Adrenal gland (tissue), 12 donors: Measurements from ENCODE around the gene BRSK1. TPM values are rescaled to one million over a fixed set of nuclear protein-coding genes. Genes with fewer than 3 reads are reported as not detected.

ENCODE experiments used
- DNase-seq, 7 donors: peaks; one replicate each; pipeline ENCODE4 v3.0.0-alpha.2; 2019 to 2020
- H3K27ac ChIP-seq, 5 donors: fragments of 200-600 bp; sonication (generic) in 4 of 5; 1 replicate in 3 of 5; 2 replicates in 2 of 5; pipeline versions ENCODE4 v1.5.1 to v1.8.0; 2016 to 2020; ENCODE audit warnings: mild to moderate bottlenecking in 1 of 5
- H3K27me3 ChIP-seq: fragments of 200-600 bp; 2 replicates; pipeline ENCODE4 v1.8.0; 2021
- H3K36me3 ChIP-seq, 2 donors: fragments of 200-600 bp; replicated peaks in 1 of 2; 1 replicate in 1 of 2; 2 replicates in 1 of 2; pipeline versions ENCODE4 v1.5.1 to v1.8.0; 2018 to 2022
- H3K4me1 ChIP-seq, 2 donors: fragments of 200-600 bp; replicated peaks in 1 of 2; 1 replicate in 1 of 2; 2 replicates in 1 of 2; pipeline versions ENCODE4 v1.5.1 to v1.8.0; 2018 to 2021
- H3K4me3 ChIP-seq, 4 donors: fragments of 200-600 bp; sonication (generic) in 3 of 4; one replicate each; pipeline ENCODE4 v1.5.1; 2016 to 2018
- H3K9me3 ChIP-seq, 3 donors: fragments of 200-600 bp; sonication (generic) in 1 of 3; replicated peaks in 1 of 3; 1 replicate in 2 of 3; 2 replicates in 1 of 3; pipeline versions ENCODE4 v1.5.1 to v1.8.0; 2016 to 2021
- CTCF ChIP-seq, 6 experiments: fragments of 450-650 bp in 4 of 6; fragments of 200-600 bp in 2 of 6; sonication (generic) in 1 of 6; IDR thresholded peaks; 1 replicate in 5 of 6; 2 replicates in 1 of 6; pipeline versions ENCODE4 v1.5.1 to v1.8.0; 2016 to 2021; ENCODE audit warnings: antibody characterized with exemption in 6 of 6, mild to moderate bottlenecking in 2 of 6, moderate library complexity in 1 of 6
- POLR2A ChIP-seq, 2 donors: fragments of 450-650 bp; IDR thresholded peaks; one replicate each; pipeline ENCODE4 v1.6.1; 2017; ENCODE audit warnings: antibody characterized with exemption in 2 of 2, mild to moderate bottlenecking in 2 of 2, moderate library complexity in 1 of 2
- WGBS, 4 donors: extraction: QIAGEN DNeasy Blood & Tissue Kit in 2 of 4; methylation state at CpG; one replicate each; pipeline versions ENCODE4 v1.1.5 to v1.1.7; 2013 to 2017; 5-methylcytosine and 5-hydroxymethylcytosine counted together
- intact Hi-C, 2 donors: fragments of 100-400 bp; cut with DNase I; formaldehyde crosslinking; loops; one replicate each; pipeline versions ENCODE4 v1.14.1 to v1.15.0; 2022 to 2023
- polyA plus RNA-seq, 3 donors: library from polyadenylated mRNA; stranded (reverse); fragments of 200-250 nt in 2 of 3; fragments of 350-450 nt in 1 of 3; fragmentation: Illumina TruSeq in 1 of 3; extraction: RNeasy Lipid Tissue Mini Kit (QIAGEN cat#74804) in 1 of 3; gene quantifications; one replicate each; pipeline ENCODE4 v1.2.3, GENCODE V29; 2013 to 2014
- total RNA-seq, 9 donors: library from RNA; depleted of rRNA in 4 of 9; stranded (reverse); fragments of >200 nt in 4 of 9; fragments of 120-200 nt in 1 of 9; fragmentation: NEBNext Ultra II Directional in 1 of 9; extraction: Animal tissue kit (Norgen Biotek cat#: 25700) in 1 of 9; gene quantifications; one replicate each; pipeline versions ENCODE4 v1.1.0 to v1.2.4, GENCODE V29; 2013 to 2023
- donor health status: healthy with polysubstance abuse.
- donor health status: Bipolar disorder and iron deficiency.
- donor health status: DM: yes; HTN: yes; CAD: no.
- donor health status: DM: no; HTN: no; CAD: no.
- donor health status: DM: no; HTN: no; CAD: no.
- donor health status: DM: yes; HTN: yes; CAD: no.

Gene BRSK1
- total and polyA plus RNA-seq, 12 donors, result 2.0 to 64.3 (median 13.6) TPM

GRCh38 chr19:55241143-55241934, 42.5 kb upstream of the BRSK1 start:
- 53 to 67% (median 59%) methylated on average over 3 to 37 of the region's 37 CpGs for WGBS, 4 donors
- H3K4me3 ChIP-seq, result no peak overlapping the region
- no peaks in the 10 kb centered on the region for H3K4me1 ChIP-seq
- no peaks in the 10 kb centered on the region for H3K9me3 ChIP-seq
- peak overlapping the region in 4 of 5 donors; percentile 1 to 81 (median 39) for H3K27ac ChIP-seq
- peak; percentile 89 to 98 (median 95) for DNase-seq
- H3K36me3 ChIP-seq, result peaks cover 0 to 96% of the 10 kb centered on the region in 2 donors
- no peak for TF ChIP-seq CTCF (IDR thresholded peaks at IDR 0.05)
- peak in 1 of 2 donors; percentile 67 for TF ChIP-seq POLR2A (IDR thresholded peaks at IDR 0.05)
- no peaks in the 10 kb centered on the region for H3K27me3 ChIP-seq
- intact Hi-C loops, result no loop called here

GRCh38 chr19:55241935-55242464, 41.8 kb upstream of the BRSK1 start:
- TF ChIP-seq POLR2A (IDR thresholded peaks at IDR 0.05), result no peak
- no peak for TF ChIP-seq CTCF (IDR thresholded peaks at IDR 0.05)
- H3K27ac ChIP-seq, result peak overlapping the region in 4 of 5 donors; percentile 1 to 81 (median 39)
- no peak overlapping the region for H3K4me3 ChIP-seq
- H3K9me3 ChIP-seq, result no peaks in the 10 kb centered on the region
- intact Hi-C loops, result no loop called here
- WGBS, 4 donors, result 81 to 89% (median 82%) methylated on average over 3 to 16 of the region's 16 CpGs
- DNase-seq, result no peak
- no peaks in the 10 kb centered on the region for H3K4me1 ChIP-seq
- peaks cover 0 to 96% of the 10 kb centered on the region in 2 donors for H3K36me3 ChIP-seq
- H3K27me3 ChIP-seq, result no peaks in the 10 kb centered on the region

- DNase-seq, result no peak
- 67 to 88% (median 77%) methylated on average over 6 to 7 of the region's 7 CpGs for WGBS, 4 donors
- Histone ChIP-seq H3K4me1 (no peaks in the 10 kb centered on the region), H3K27me3 (no peaks in the 10 kb centered on the region), H3K4me3 (no peak overlapping the region), H3K27ac (peak overlapping the region in 1 of 5 donors; percentile 81), H3K9me3 (no peaks in the 10 kb centered on the region), H3K36me3 (peaks cover 0 to 93% of the 10 kb centered on the region in 2 donors)
- TF ChIP-seq POLR2A (IDR thresholded peaks at IDR 0.05), result no peak
- no peak for TF ChIP-seq CTCF (IDR thresholded peaks at IDR 0.05)
- intact Hi-C loops, result no loop called here
These were observed 41.3 kb upstream of the BRSK1 start for GRCh38 chr19:55242517-55242916.

- peak overlapping the region in 1 of 5 donors; percentile 21 for H3K27ac ChIP-seq
- DNase-seq, result no peak
- 81 to 94% (median 89%) methylated on average over 11 to 12 of the region's 12 CpGs for WGBS, 4 donors
- H3K4me3 ChIP-seq, result no peak overlapping the region
- intact Hi-C loops, result no loop called here
- H3K4me1 ChIP-seq, result peaks cover 0 to 15% of the 10 kb centered on the region in 2 donors
- no peaks in the 10 kb centered on the region for H3K9me3 ChIP-seq
- H3K36me3 ChIP-seq, result peaks cover 0 to 77% of the 10 kb centered on the region in 2 donors
- TF ChIP-seq CTCF (IDR thresholded peaks at IDR 0.05), result no peak
- no peak for TF ChIP-seq POLR2A (IDR thresholded peaks at IDR 0.05)
- H3K27me3 ChIP-seq, result no peaks in the 10 kb centered on the region
These were observed 39.7 kb upstream of the BRSK1 start for GRCh38 chr19:55244004-55244680.
